Activated CD8-positive, alpha-beta memory T cell treated with anti-CD3 and anti-CD28 coated beads, Interleukin-2, amount 50 U/mL, for 4 hours (primary cell): Measurements from ENCODE around the gene RTN1.

ENCODE experiments used
- DNase-seq: peaks from one replicate; pipeline ENCODE4 v3.0.0-alpha.2; 2020

RTN1 gene

GRCh38 chr14:59848671-59849070 lies 21.9 kb downstream of the RTN1 start:
- DNase-seq, result no peak

DNA sequence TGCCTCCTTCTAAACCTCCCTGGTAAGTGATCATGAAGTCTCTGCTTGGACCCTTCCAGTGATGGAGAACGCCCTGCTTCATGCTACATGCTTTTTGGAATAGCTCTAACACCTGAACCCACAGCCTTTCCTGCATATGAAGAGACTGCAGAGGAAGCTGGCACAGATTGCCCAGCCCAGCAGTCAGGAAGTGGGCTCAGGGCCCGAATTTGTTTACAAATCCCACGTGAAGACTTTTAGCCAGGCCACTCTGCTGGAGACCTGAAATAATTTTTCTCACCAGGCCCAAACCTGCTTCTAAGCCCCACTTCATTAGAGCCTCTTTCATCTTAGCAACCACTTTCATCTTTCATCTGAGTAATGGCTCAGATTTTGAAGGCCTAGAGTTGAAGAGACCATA lies 22.9 kb downstream of the RTN1 start:
- DNase-seq, result no peak

DNA sequence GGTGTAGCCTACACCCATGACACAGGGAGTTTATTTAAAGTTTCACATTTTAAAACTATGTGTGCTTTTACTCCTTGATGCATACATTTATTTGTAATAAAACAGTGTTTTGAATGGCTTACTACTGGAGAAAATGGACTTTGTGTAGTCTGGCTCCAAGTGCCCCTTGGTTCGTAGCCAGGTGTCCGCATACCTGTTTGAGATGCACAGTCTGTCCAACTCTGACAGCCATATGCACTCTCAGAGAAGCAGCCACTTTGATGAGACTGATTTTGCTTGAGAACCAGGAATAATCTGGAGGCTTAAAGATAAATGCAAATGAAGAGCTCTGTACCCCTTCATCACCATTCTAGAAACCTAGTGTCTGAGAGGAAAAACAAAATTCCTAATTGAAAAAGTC lies 24.0 kb downstream of the RTN1 start:
- DNase-seq, result no peak

GRCh38 chr14:59845245-59845644 lies 25.3 kb downstream of the RTN1 start:
- DNase-seq, result no peak

GRCh38 chr14:59844186-59844812 lies 26.3 kb downstream of the RTN1 start:
- no peak for DNase-seq

- no peak for DNase-seq
These were observed 34.5 kb downstream of the RTN1 start for GRCh38 chr14:59836116-59836515.

GRCh38 chr14:59832653-59833294 lies 37.8 kb downstream of the RTN1 start:
- DNase-seq, result no peak

DNA sequence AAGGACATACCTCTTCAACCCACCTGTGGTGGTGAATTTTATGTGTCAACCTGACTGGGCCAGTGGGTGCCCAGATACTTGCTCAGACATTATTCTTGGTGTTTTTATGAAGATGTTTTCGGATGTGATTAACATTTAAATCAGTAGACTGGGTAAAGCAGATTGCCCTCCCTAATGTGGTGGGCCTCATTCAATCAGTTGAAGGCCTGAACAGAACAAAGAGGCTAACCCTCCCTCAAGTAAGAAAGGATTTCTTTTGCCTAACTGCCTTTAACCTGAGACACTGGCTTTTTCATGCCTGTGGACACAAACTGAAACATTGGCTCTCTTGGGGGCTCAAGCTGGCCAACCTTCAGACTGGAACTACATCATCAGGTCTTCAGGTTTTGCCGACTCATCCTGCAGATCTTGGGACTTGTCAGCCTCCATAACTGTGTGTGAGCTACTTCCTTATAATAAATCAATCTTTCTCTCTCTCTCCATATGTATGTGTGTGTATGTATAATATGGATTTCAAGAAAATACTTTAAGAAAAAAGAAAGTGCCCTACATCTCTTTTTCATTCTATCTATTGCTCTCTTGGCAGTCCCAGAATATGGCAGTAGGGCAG lies 39.4 kb downstream of the RTN1 start:
- DNase-seq, result no peak

DNA sequence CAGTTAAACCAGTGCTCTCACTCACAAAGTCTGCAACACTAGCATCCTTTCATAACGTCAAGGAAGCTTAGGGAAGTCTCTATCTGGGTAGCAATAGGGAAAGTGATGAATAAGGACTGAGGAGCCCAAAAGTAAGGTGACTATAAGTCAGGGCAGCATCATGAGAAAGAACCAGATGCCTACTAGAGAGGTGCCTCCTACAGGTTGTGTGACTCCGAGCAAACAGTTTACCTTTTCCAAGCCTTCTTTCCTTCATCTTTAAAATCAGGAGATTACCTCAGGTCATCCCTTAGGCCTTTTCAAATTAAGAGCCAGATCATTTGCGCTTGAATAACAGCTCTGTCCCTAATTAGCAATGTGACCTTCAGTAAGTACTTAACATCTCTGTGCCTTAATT lies 40.2 kb downstream of the RTN1 start:
- DNase-seq, result no peak

DNA sequence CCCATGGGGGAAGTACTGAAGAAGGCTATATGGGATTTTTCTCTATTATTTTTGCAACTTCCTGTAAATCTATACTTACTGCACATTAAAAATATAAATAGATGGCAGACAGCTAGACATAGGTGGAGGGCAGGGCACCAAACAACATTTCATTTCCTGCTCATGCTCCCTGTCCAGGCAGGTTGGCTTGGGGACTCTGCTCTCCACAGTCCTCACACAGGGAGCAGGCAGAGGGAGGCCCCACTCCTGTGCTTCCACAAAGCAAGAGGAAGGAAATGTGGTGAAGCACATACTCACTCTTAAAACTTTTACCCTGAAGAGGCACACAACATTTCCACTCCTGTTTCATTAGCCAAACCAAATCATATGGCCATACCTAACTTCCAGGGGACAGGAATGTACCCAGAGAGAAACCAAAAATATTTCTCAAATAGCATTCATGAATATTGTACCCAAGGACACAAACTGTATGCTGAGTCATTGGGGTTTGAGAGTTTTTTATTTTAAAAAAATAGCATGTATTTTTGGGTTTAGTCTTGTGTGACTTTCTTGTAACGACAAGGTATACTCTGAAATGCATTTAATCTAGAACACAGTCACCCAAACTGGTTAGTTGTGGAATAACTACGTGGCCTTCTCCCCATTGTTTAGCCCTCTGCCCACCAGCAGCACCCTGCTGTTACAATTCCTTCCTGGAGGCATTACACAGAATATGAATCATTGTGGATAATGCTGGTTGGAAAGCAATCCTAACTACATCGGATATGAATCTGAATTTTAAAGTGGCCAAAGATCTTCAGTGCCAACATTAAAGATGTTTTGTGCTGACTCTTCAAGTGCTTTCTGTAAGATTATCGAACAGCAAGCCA lies 40.9 kb downstream of the RTN1 start:
- DNase-seq, result no peak

GRCh38 chr14:59828276-59828675 lies 42.3 kb downstream of the RTN1 start:
- no peak for DNase-seq

GRCh38 chr14:59827401-59827800 lies 43.2 kb downstream of the RTN1 start:
- DNase-seq, result no peak

DNA sequence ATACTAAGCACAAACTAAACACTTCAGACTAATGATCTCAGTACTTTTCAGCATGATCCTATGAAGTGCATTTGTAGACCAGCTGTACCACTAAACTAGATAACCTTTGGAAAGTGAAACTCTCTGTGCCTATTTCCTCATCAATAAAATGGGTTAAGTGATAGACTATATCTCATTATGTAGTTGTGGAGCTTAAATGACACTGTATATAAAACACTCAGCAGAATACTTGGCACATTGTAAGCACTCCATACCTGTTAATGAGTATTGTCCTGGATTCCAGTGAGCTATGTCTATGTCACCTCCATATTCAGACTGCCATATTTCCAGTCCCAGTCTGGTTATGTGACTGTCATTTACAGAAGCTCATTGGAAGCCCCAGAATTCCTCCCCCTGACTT lies 44.4 kb downstream of the RTN1 start:
- DNase-seq, result no peak

DNA sequence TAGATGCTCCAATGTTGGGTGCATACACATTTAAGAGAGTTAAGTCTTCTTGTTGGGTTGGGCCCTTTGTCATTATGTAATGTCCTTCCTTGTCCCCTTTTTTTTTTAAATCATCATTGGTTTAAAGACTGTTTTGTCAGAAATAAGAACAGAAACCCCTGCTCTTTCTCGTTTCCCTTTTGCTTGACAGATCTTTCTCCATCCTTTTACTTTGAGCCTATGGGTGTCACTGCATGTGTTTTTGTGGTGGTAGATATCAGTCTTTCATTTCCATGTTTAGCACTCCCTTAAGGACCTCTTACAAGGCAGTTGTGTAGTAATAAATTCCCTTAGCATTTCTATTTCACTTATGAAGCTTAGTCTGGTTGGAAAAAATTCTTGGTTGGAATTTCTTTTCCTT lies 47.4 kb downstream of the RTN1 start:
- DNase-seq, result no peak

- no peak for DNase-seq
These were observed 51.0 kb downstream of the RTN1 start for GRCh38 chr14:59819446-59820088.

DNA sequence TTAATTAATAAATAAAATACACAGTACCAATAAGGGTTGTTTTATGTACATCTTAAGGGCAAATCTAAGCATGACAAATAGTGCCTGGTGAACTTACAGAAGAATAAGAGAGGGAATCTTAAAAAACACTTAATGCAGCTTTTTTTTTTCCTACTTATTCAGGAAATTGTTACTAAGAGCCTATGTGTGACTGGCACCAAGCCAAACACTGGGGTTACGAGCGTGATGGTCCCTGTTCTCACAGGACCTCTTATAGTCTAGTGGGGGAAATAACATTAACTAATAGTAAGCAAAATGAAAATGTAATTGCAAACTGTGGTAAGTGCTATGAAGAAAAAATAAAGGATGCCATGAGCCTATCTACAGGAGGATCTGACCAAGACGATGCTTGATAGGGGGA lies 53.6 kb downstream of the RTN1 start:
- DNase-seq, result no peak

GRCh38 chr14:59814988-59815387 lies 55.6 kb downstream of the RTN1 start:
- no peak for DNase-seq

GRCh38 chr14:59811815-59812214 lies 58.8 kb downstream of the RTN1 start:
- DNase-seq, result no peak

DNA sequence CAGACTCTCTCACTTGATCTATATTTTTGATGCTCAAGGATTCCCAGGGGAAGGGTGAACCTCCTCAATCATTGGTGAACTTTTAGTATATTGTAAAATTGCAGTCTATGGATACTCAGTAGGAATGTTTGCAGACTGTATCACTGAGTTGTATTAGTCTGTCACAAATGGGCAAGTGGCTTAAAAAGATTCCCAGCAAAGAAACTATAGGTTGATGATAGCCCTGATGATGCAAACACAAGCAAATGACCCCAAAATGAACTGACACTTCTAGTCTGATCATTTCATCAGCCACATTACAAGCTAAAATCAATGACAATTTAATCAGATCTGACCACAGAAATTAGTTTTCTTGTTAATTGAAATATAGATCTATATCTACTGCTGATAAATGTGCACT lies 59.5 kb downstream of the RTN1 start:
- DNase-seq, result no peak

- DNase-seq, result no peak
These were observed 67.5 kb downstream of the RTN1 start for GRCh38 chr14:59803052-59803540.

- no peak for DNase-seq
These were observed 82.4 kb downstream of the RTN1 start for GRCh38 chr14:59788176-59788575.

DNA sequence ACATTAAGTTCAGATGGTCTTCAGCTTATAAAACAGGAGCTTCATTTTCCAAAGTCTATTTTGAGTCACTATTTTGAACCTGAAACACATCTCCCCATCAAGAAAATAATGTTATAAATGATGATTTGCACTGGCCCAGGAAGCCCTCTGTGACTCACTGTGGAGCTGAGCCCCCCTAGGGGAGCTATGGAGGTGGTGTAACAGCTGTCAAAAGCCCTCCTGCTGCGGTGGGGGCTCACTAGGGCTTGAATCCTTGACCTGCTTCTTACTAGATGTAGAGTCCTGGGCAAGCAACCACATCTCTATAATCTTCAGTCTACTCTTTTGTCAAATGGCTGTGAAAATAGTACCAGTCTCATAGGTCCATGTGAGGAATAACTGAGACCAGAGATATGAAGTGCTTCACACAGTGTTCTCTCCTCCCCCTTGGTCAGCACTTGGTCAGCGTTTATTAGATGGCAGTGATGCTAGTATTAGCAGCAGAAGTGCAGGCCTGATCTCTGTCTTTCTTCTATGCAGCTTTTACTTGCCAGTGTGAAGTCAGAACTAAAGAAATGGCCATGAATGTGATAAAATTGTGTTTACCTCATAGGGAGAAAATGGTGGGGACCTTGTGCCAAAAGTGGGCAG lies 83.4 kb downstream of the RTN1 start:
- DNase-seq, result no peak

DNA sequence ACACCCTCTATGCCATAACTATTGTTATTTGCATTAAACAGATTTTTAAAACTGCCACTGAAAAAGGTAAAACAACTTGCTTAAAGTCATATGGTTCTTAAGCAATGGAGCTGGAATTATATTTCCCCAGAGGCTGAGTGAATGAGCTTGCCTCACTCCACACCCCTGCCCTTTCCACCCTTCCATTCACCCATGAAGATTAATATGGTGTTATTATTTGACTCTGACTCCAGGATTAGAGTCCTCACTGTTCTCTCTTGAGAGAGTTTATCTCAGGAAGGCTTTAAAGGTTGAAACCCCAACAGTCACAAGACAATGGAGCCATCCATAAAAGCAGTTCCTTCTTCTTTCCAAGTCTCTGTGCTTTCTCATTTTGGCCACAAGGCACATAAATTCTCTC lies 84.9 kb downstream of the RTN1 start:
- no peak for DNase-seq
